ENCODE results near the gene A1BG.
"Not testable (repeated sequence)": the region's sequence is repeated elsewhere in the genome, so short reads cannot be mapped to it uniquely, and the experiment has no call there.

The A1BG gene

GRCh38 chr19:58356766-58357480, 3.6 kb upstream of the A1BG start:
- no peak for DNase-seq

- DNase-seq: no peak
These were observed 2.8 kb upstream of the A1BG start for GRCh38 chr19:58355908-58356765.

GRCh38 chr19:58355215-58355796, 2.0 kb upstream of the A1BG start:
- DNase-seq: no peak

- no peak for DNase-seq
These were observed 1.3 kb upstream of the A1BG start for GRCh38 chr19:58354478-58355030.

- no peak for DNase-seq
These were observed 605 bp upstream of the A1BG start for GRCh38 chr19:58353717-58354477.

- no peak for DNase-seq
These were observed 1.1 kb downstream of the A1BG start for GRCh38 chr19:58351990-58352755.

- DNase-seq: no peak
These were observed 1.8 kb downstream of the A1BG start for GRCh38 chr19:58351558-58351878.

- DNase-seq: no peak
These were observed 2.3 kb downstream of the A1BG start for GRCh38 chr19:58350871-58351557.

GRCh38 chr19:58350001-58350861, 3.1 kb downstream of the A1BG start:
- no peak for DNase-seq

GRCh38 chr19:58349590-58349989, 3.7 kb downstream of the A1BG start:
- DNase-seq: no peak

GRCh38 chr19:58348080-58348479, 5.2 kb downstream of the A1BG start:
- not testable (repeated sequence) for DNase-seq

- peak; percentile 62 for DNase-seq
These were observed 6.0 kb downstream of the A1BG start for GRCh38 chr19:58346961-58347929.

- DNase-seq: no peak
These were observed 7.7 kb downstream of the A1BG start for GRCh38 chr19:58345558-58345957.

GRCh38 chr19:58338825-58339558, 14.3 kb downstream of the A1BG start:
- no peak for DNase-seq

- DNase-seq: no peak
These were observed 15.0 kb downstream of the A1BG start for GRCh38 chr19:58338336-58338735.

- no peak for DNase-seq
These were observed 16.5 kb downstream of the A1BG start for GRCh38 chr19:58336820-58337219.

- DNase-seq: no peak
These were observed 17.1 kb downstream of the A1BG start for GRCh38 chr19:58336216-58336615.

GRCh38 chr19:58335630-58336029, 17.7 kb downstream of the A1BG start:
- DNase-seq: no peak

Data from NCI-H510A treated with DMSO at 0.1 percent for 48 hours (cell line).